HCT116 (cell line): ENCODE measurements around the gene EFL1. TPM values are rescaled to one million over a fixed set of nuclear protein-coding genes. Genes with fewer than 3 reads are reported as not detected.

Experiments used
- ATAC-seq: fragments of 200-7000 bp; cut with Tn5 transposase; 2 replicates; pipeline ENCODE4 v1.9.1; 2020; ENCODE audit warnings: mild to moderate bottlenecking, moderate library complexity
- BruUV-seq: library from RNA; stranded (reverse); fragments of 400-500 nt; replicated peaks from 2 replicates; lab custom pipeline; 2021; lab: Mats Ljungman, UMichigan
- CTCF ChIA-PET: fragments of 300-600 bp; sonication (Branson Sonifier 250); formaldehyde crosslinking; loops from one replicate; lab custom pipeline; 2021; ENCODE audit warnings: antibody characterized with exemption; lab: Charles Lee
- POLR2A ChIA-PET: fragments of 300-600, 350-600 bp; sonication (Branson Sonifier 250); formaldehyde crosslinking; loops from one replicate; lab custom pipeline; 2021; ENCODE audit warnings: antibody characterized with exemption; lab: Charles Lee
- RAD21 ChIA-PET, 2 experiments: fragments of 300-600 bp; sonication (Branson Sonifier 250); formaldehyde crosslinking; loops; one replicate each; lab custom pipeline; 2023; ENCODE audit warnings: low total read pairs in 2 of 2; ENCODE audit not compliant: uncharacterized antibody in 2 of 2, unreplicated experiment in 2 of 2, low non-redundant PET in 1 of 2; lab: Charles Lee
- DNase-seq: peaks from one replicate; pipeline ENCODE4 v3.0.0-alpha.2; 2010; ENCODE audit warnings: low read depth, low spot score
- H2AFZ ChIP-seq: fragments of 200-600 bp; shearing (Covaris generic), sonication (generic); 2 replicates; pipeline ENCODE4 v1.6.1; 2017; ENCODE audit warnings: low read depth, mixed run types, mixed read lengths, antibody characterized with exemption, low read length; ENCODE audit not compliant: poor library complexity, severe bottlenecking
- H3K27ac ChIP-seq: 2 replicates; pipeline ENCODE4 v1.5.1; 2012; ENCODE audit warnings: low read depth, low read length
- H3K27me3 ChIP-seq: fragments of 200-600 bp; sonication (generic); 2 replicates; pipeline ENCODE4 v1.6.1; 2016; ENCODE audit warnings: mixed run types, low read length, mixed read lengths; ENCODE audit not compliant: insufficient read depth
- H3K36me3 ChIP-seq, 2 experiments: fragments of 200-500 bp in 1 of 2; fragments of 200-600 bp in 1 of 2; sonication (Bioruptor generic) in 1 of 2; sonication (generic) in 1 of 2; 2 replicates each; pipeline versions ENCODE4 v1.5.1 to v1.6.1; 2014 to 2016; ENCODE audit warnings: low read length in 2 of 2, inconsistent platforms in 1 of 2, mixed read lengths in 1 of 2, mixed run types in 1 of 2; ENCODE audit not compliant: insufficient read depth in 2 of 2, control insufficient read depth in 1 of 2
- H3K4me1 ChIP-seq, 2 experiments: fragments of 200-600 bp in 1 of 2; sonication (generic) in 1 of 2; 2 replicates each; pipeline versions ENCODE4 v1.5.1 to v1.6.1; 2012 to 2017; ENCODE audit warnings: low read length in 2 of 2, inconsistent platforms in 1 of 2, mild to moderate bottlenecking in 1 of 2, mixed read lengths in 1 of 2, mixed run types in 1 of 2, moderate library complexity in 1 of 2; ENCODE audit not compliant: insufficient read depth in 2 of 2, control insufficient read depth in 1 of 2
- H3K4me2 ChIP-seq: fragments of 200-600 bp; sonication (generic); 2 replicates; pipeline ENCODE4 v1.6.1; 2017; ENCODE audit warnings: mixed run types, low read length, mixed read lengths
- H3K4me3 ChIP-seq, 2 experiments: fragments of 200-600 bp in 1 of 2; sonication (generic) in 1 of 2; replicated peaks in 1 of 2; 2 replicates each; pipeline ENCODE4 v1.5.1; 2011 to 2016; ENCODE audit warnings: low read length in 2 of 2, control low read depth in 1 of 2, low read depth in 1 of 2, mild to moderate bottlenecking in 1 of 2, mixed read lengths in 1 of 2, mixed run types in 1 of 2
- H3K79me2 ChIP-seq: fragments of 200-600 bp; sonication (generic); 2 replicates; pipeline ENCODE4 v1.6.1; 2017; ENCODE audit warnings: mild to moderate bottlenecking, mixed run types, low read length, moderate library complexity, mixed read lengths; ENCODE audit not compliant: insufficient read depth
- H3K9ac ChIP-seq: fragments of 200-600 bp; sonication (generic); 2 replicates; pipeline ENCODE4 v1.6.1; 2016; ENCODE audit warnings: low read length, mixed read lengths
- H3K9me2 ChIP-seq: fragments of 200-600 bp; sonication (generic), shearing (Covaris generic); 2 replicates; pipeline ENCODE4 v1.6.1; 2017; ENCODE audit warnings: mixed run types, mild to moderate bottlenecking, moderate library complexity; ENCODE audit not compliant: insufficient read depth
- H3K9me3 ChIP-seq, 2 experiments: fragments of 200-500 bp in 1 of 2; fragments of 200-600 bp in 1 of 2; sonication (Bioruptor generic) in 1 of 2; sonication (generic) in 1 of 2; 2 replicates each; pipeline ENCODE4 v1.6.1; 2014 to 2017; ENCODE audit warnings: low read length in 2 of 2, mixed read lengths in 2 of 2, inconsistent platforms in 1 of 2, low read depth in 1 of 2, mild to moderate bottlenecking in 1 of 2, mixed run types in 1 of 2, moderate library complexity in 1 of 2; ENCODE audit not compliant: control insufficient read depth in 1 of 2, insufficient read depth in 1 of 2
- H4K20me1 ChIP-seq: fragments of 200-600 bp; sonication (generic), shearing (Covaris generic); 2 replicates; pipeline ENCODE4 v1.6.1; 2017; ENCODE audit warnings: mixed run types, mild to moderate bottlenecking, moderate library complexity; ENCODE audit not compliant: insufficient read depth
- CBX3 ChIP-seq: IDR thresholded peaks from 2 replicates; pipeline ENCODE4 v1.6.1; 2012; ENCODE audit warnings: low read depth
- CEBPB ChIP-seq: IDR thresholded peaks from 2 replicates; pipeline ENCODE4 v1.6.1; 2012; ENCODE audit warnings: low read depth
- CTCF ChIP-seq, 3 experiments: fragments of 200-600 bp in 1 of 3; sonication (generic) in 1 of 3; IDR thresholded peaks in 2 of 3; conservative IDR thresholded peaks in 1 of 3; 2 replicates each; pipeline ENCODE4 v1.5.1; 2012 to 2017; ENCODE audit warnings: low read depth in 2 of 3, low read length in 2 of 3, antibody characterized with exemption in 1 of 3, borderline replicate concordance in 1 of 3, control low read depth in 1 of 3, mild to moderate bottlenecking in 1 of 3, mixed read lengths in 1 of 3, mixed run types in 1 of 3, moderate library complexity in 1 of 3; ENCODE audit not compliant: insufficient read depth in 1 of 3
- EGR1 ChIP-seq: IDR thresholded peaks from 2 replicates; pipeline ENCODE4 v1.6.1; 2012; ENCODE audit warnings: low read depth
- ELF1 ChIP-seq: IDR thresholded peaks from 2 replicates; pipeline ENCODE4 v1.6.1; 2012; ENCODE audit warnings: low read depth, borderline replicate concordance
- FOSL1 ChIP-seq: IDR thresholded peaks from 2 replicates; pipeline ENCODE4 v1.6.1; 2012; ENCODE audit warnings: low read depth
- JUND ChIP-seq: IDR thresholded peaks from 2 replicates; pipeline ENCODE4 v1.6.1; 2012
- MAX ChIP-seq: IDR thresholded peaks from 2 replicates; pipeline ENCODE4 v1.6.1; 2012
- POLR2A ChIP-seq: IDR thresholded peaks from 2 replicates; pipeline ENCODE4 v1.7.0; 2011; ENCODE audit warnings: borderline replicate concordance; ENCODE audit not compliant: insufficient read depth, insufficient read length; ENCODE audit errors: extremely low read depth
- RAD21 ChIP-seq: IDR thresholded peaks from 2 replicates; pipeline ENCODE4 v1.6.1; 2012; ENCODE audit warnings: low read depth, mild to moderate bottlenecking
- REST ChIP-seq: IDR thresholded peaks from 2 replicates; pipeline ENCODE4 v1.6.1; 2012; ENCODE audit warnings: low read depth
- SRF ChIP-seq: IDR thresholded peaks from 2 replicates; pipeline ENCODE4 v1.6.1; 2012; ENCODE audit warnings: low read depth
- TCF7L2 ChIP-seq: IDR thresholded peaks from 2 replicates; pipeline ENCODE4 v1.7.0; 2011; ENCODE audit warnings: borderline replicate concordance, inconsistent platforms; ENCODE audit not compliant: insufficient read depth, insufficient read length; ENCODE audit errors: extremely low read depth
- YY1 ChIP-seq: IDR thresholded peaks from 2 replicates; pipeline ENCODE4 v1.6.1; 2011; ENCODE audit warnings: low read length, low read depth, moderate library complexity, mild to moderate bottlenecking; ENCODE audit not compliant: insufficient replicate concordance; ENCODE audit errors: extremely low read depth
- ZBTB33 ChIP-seq: IDR thresholded peaks from 2 replicates; pipeline ENCODE4 v1.6.1; 2011; ENCODE audit warnings: mild to moderate bottlenecking, low read length, moderate library complexity; ENCODE audit not compliant: insufficient replicate concordance; ENCODE audit errors: extremely low read depth
- ZFX ChIP-seq: fragments of 450-650 bp; IDR thresholded peaks from 2 replicates; pipeline ENCODE4 v1.6.1; 2017
- ZNF274 ChIP-seq: fragments of 200-500 bp; sonication (Bioruptor generic); IDR thresholded peaks from 2 replicates; pipeline ENCODE4 v1.6.1; 2014; ENCODE audit warnings: mild to moderate bottlenecking, low read depth, low read length, inconsistent platforms
- intact Hi-C: fragments of 100-400 bp; cut with micrococcal nuclease; formaldehyde crosslinking; loops from 2 replicates; pipeline ENCODE4 v1.10.0; 2022
- total RNA-seq: library from RNA; stranded (reverse); gene quantifications from one replicate; pipeline ENCODE4 v1.2.1, GENCODE V29; 2021; ENCODE audit not compliant: unreplicated experiment

The EFL1 gene
- total RNA-seq, 1 experiment from 2014 or later = 12.7 TPM

GRCh38 chr15:82173108-82173507, 89.4 kb downstream of the EFL1 start:
- no TSS peak for BruUV-seq
- H3K4me1 ChIP-seq = peaks cover 0 to 9% of the 10 kb centered on the region in 2 experiments; a peak in 2 of 4 replicates
- no peaks in the 10 kb centered on the region for H3K27me3 ChIP-seq
- no peak overlapping the region for H3K4me3 ChIP-seq
- no peak for DNase-seq
- H3K9me2 ChIP-seq = no peaks in the 10 kb centered on the region
- ChIA-PET POLR2A (no interaction called here), RAD21 (no interaction called here), CTCF (no interaction called here)
- H3K27ac ChIP-seq = no peak overlapping the region
- H4K20me1 ChIP-seq = no peaks in the 10 kb centered on the region
- TF ChIP-seq YY1 = no peak
- no peak for TF ChIP-seq FOSL1
- TF ChIP-seq POLR2A = no peak
- TF ChIP-seq SRF = no peak
- no peak for TF ChIP-seq JUND
- no peak for TF ChIP-seq CEBPB
- TF ChIP-seq ZBTB33 = no peak
- no peak for TF ChIP-seq CTCF (IDR thresholded peaks at IDR 0.05 in 2 of 3, conservative IDR thresholded peaks at IDR 0.05 in 1 of 3; ENCODE audit: borderline replicate concordance in 1 of 3, insufficient read depth in 1 of 3, low read depth in 2 of 3, low read length in 2 of 3)
- TF ChIP-seq CBX3 = no peak
- TF ChIP-seq TCF7L2 = no peak
- no peak for TF ChIP-seq MAX
- TF ChIP-seq ZFX = no peak
- no peak for TF ChIP-seq REST
- TF ChIP-seq ELF1 = no peak
- TF ChIP-seq EGR1 = no peak
- TF ChIP-seq ZNF274 = no peak
- TF ChIP-seq RAD21 = no peak
- no peaks in the 10 kb centered on the region for H3K9me3 ChIP-seq
- H2AFZ ChIP-seq = no peak overlapping the region
- H3K36me3 ChIP-seq = no peaks in the 10 kb centered on the region
- intact Hi-C loops = no loop called here
- ATAC-seq = no peak
- no peak overlapping the region for H3K4me2 ChIP-seq
- H3K79me2 ChIP-seq = no peaks in the 10 kb centered on the region
- H3K9ac ChIP-seq = no peak overlapping the region
